H9 (cell line): ENCODE results near the gene TMEM221. TPM values are rescaled to one million over a fixed set of nuclear protein-coding genes. Genes with fewer than 3 reads are reported as not detected.
A peak's percentile ranks its signal among the peaks of the same experiment; 100 is the strongest.

Source experiments
- DNase-seq: peaks from one replicate; pipeline ENCODE4 v3.0.0-alpha.2; 2017
- H2AFZ ChIP-seq: one replicate; pipeline ENCODE4 v1.6.1; 2013; ENCODE audit warnings: mild to moderate bottlenecking, low read length, control low read depth, moderate library complexity
- H2AK5ac ChIP-seq: 2 replicates; pipeline ENCODE4 v1.6.1; 2013; ENCODE audit warnings: low read length, control low read depth, mixed read lengths; ENCODE audit not compliant: insufficient read length
- H2BK120ac ChIP-seq: one replicate; pipeline ENCODE4 v1.6.1; 2013; ENCODE audit warnings: low read depth, mild to moderate bottlenecking, low read length, control low read depth, inconsistent platforms; ENCODE audit not compliant: poor library complexity, severe bottlenecking
- H2BK12ac ChIP-seq: 2 replicates; pipeline ENCODE4 v1.6.1; 2013; ENCODE audit warnings: low read length, control low read depth, mixed read lengths, low read depth; ENCODE audit not compliant: insufficient read length
- H2BK15ac ChIP-seq: 2 replicates; pipeline ENCODE4 v1.6.1; 2013; ENCODE audit warnings: low read depth, low read length, control low read depth
- H2BK20ac ChIP-seq: one replicate; pipeline ENCODE4 v1.6.1; 2013; ENCODE audit warnings: low read depth, mild to moderate bottlenecking, low read length, control low read depth, inconsistent platforms; ENCODE audit not compliant: poor library complexity, severe bottlenecking
- H2BK5ac ChIP-seq: 2 replicates; pipeline ENCODE4 v1.6.1; 2013; ENCODE audit warnings: low read length, control low read depth, mixed read lengths; ENCODE audit not compliant: insufficient read length
- H3K14ac ChIP-seq: 2 replicates; pipeline ENCODE4 v1.6.1; 2013; ENCODE audit warnings: low read length, control low read depth; ENCODE audit not compliant: insufficient read depth
- H3K18ac ChIP-seq: 2 replicates; pipeline ENCODE4 v1.6.1; 2013; ENCODE audit warnings: low read depth, mild to moderate bottlenecking, mixed read lengths, low read length, control low read depth; ENCODE audit not compliant: insufficient read length
- H3K23ac ChIP-seq: 2 replicates; pipeline ENCODE4 v1.6.1; 2013; ENCODE audit warnings: low read length, control low read depth, mixed read lengths, low read depth; ENCODE audit not compliant: insufficient read length
- H3K23me2 ChIP-seq: 2 replicates; pipeline ENCODE4 v1.6.1; 2013; ENCODE audit warnings: low read depth, mild to moderate bottlenecking, mixed read lengths, low read length, control low read depth; ENCODE audit not compliant: insufficient read length, poor library complexity, severe bottlenecking
- H3K27ac ChIP-seq: 2 replicates; pipeline ENCODE4 v1.5.1; 2013; ENCODE audit warnings: low read length, control low read depth, mixed read lengths, low read depth; ENCODE audit not compliant: insufficient read length
- H3K27me3 ChIP-seq: 2 replicates; pipeline ENCODE4 v1.6.1; 2013; ENCODE audit warnings: low read length, control low read depth, inconsistent platforms; ENCODE audit not compliant: insufficient read depth
- H3K4ac ChIP-seq: 2 replicates; pipeline ENCODE4 v1.6.1; 2013; ENCODE audit warnings: low read depth, mild to moderate bottlenecking, control low read depth, inconsistent platforms, low read length, moderate library complexity
- H3K4me1 ChIP-seq: 2 replicates; pipeline ENCODE4 v1.6.1; 2013; ENCODE audit warnings: low read length, control low read depth, inconsistent platforms; ENCODE audit not compliant: insufficient read depth
- H3K4me2 ChIP-seq: 2 replicates; pipeline ENCODE4 v1.6.1; 2013; ENCODE audit warnings: low read length, control low read depth, mixed read lengths; ENCODE audit not compliant: insufficient read length, insufficient read depth
- H3K56ac ChIP-seq: 2 replicates; pipeline ENCODE4 v1.6.1; 2013; ENCODE audit warnings: low read depth, mild to moderate bottlenecking, mixed read lengths, low read length, control low read depth; ENCODE audit not compliant: insufficient read length
- H3K79me1 ChIP-seq: 2 replicates; pipeline ENCODE4 v1.6.1; 2013; ENCODE audit warnings: low read depth, mild to moderate bottlenecking, moderate library complexity, low read length, control low read depth, inconsistent platforms; ENCODE audit not compliant: insufficient read depth, poor library complexity, severe bottlenecking
- H3K79me2 ChIP-seq: 2 replicates; pipeline ENCODE4 v1.6.1; 2013; ENCODE audit warnings: low read length, control low read depth, inconsistent platforms; ENCODE audit not compliant: insufficient read depth
- H3K9ac ChIP-seq: 2 replicates; pipeline ENCODE4 v1.6.1; 2013; ENCODE audit warnings: low read length, control low read depth, mixed read lengths; ENCODE audit not compliant: insufficient read length; ENCODE audit errors: extremely low read depth
- H3K9me3 ChIP-seq: one replicate; pipeline ENCODE4 v1.6.1; 2013; ENCODE audit warnings: low read depth, low read length, inconsistent platforms; ENCODE audit not compliant: control insufficient read depth
- H3T11ph ChIP-seq: one replicate; pipeline ENCODE4 v1.6.1; 2013; ENCODE audit warnings: mild to moderate bottlenecking, low read length, control low read depth, inconsistent platforms
- H4K20me1 ChIP-seq: one replicate; pipeline ENCODE4 v1.6.1; 2013; ENCODE audit not compliant: control insufficient read depth, insufficient read length, insufficient read depth
- H4K5ac ChIP-seq: 2 replicates; pipeline ENCODE4 v1.6.1; 2013; ENCODE audit warnings: low read depth, mild to moderate bottlenecking, mixed read lengths, low read length, control low read depth; ENCODE audit not compliant: insufficient read length
- H4K8ac ChIP-seq: replicated peaks from 2 replicates; pipeline ENCODE4 v1.6.1; 2013; ENCODE audit warnings: low read length, control low read depth, mixed read lengths, low read depth; ENCODE audit not compliant: insufficient read length
- H4K91ac ChIP-seq: 2 replicates; pipeline ENCODE4 v1.6.1; 2013; ENCODE audit warnings: low read depth, mild to moderate bottlenecking, moderate library complexity, mixed read lengths, low read length, control low read depth; ENCODE audit not compliant: insufficient read length
- H3K27ac Mint-ChIP-seq, 3 experiments: 2 replicates in 2 of 3; 3 replicates in 1 of 3; pipeline ENCODE4 v1.8.0; 2020 to 2021; ENCODE audit warnings: mixed read lengths in 3 of 3, mild to moderate bottlenecking in 1 of 3, moderate library complexity in 1 of 3
- H3K27me3 Mint-ChIP-seq: 2 replicates; pipeline ENCODE4 v1.8.0; 2021; ENCODE audit warnings: low read depth, mild to moderate bottlenecking, moderate library complexity, mixed read lengths
- H3K36me3 Mint-ChIP-seq, 3 experiments: 2 replicates in 2 of 3; 3 replicates in 1 of 3; pipeline ENCODE4 v1.8.0; 2020 to 2021; ENCODE audit warnings: low read depth in 3 of 3, mixed read lengths in 3 of 3; ENCODE audit not compliant: insufficient read depth in 1 of 3
- H3K4me1 Mint-ChIP-seq, 2 experiments: 2 replicates each; pipeline ENCODE4 v1.8.0; 2020; ENCODE audit warnings: mixed read lengths in 2 of 2
- H3K4me3 Mint-ChIP-seq, 2 experiments: 2 replicates in 1 of 2; 3 replicates in 1 of 2; pipeline ENCODE4 v1.8.0; 2020 to 2021; ENCODE audit warnings: mild to moderate bottlenecking in 2 of 2, mixed read lengths in 2 of 2, moderate library complexity in 1 of 2
- H3K9me3 Mint-ChIP-seq, 2 experiments: 2 replicates in 1 of 2; 3 replicates in 1 of 2; pipeline ENCODE4 v1.8.0; 2020; ENCODE audit warnings: mild to moderate bottlenecking in 2 of 2, mixed read lengths in 2 of 2, moderate library complexity in 1 of 2
- CTCF ChIP-seq: fragments of 200-600 bp; sonication (generic); conservative IDR thresholded peaks from 3 replicates; pipeline ENCODE4 v1.8.0; 2021; ENCODE audit warnings: antibody characterized with exemption, mild to moderate bottlenecking
- WGBS: extraction: QIAGEN DNeasy Blood & Tissue Kit; methylation state at CpG from one replicate; pipeline ENCODE4 v1.1.7; 2013; ENCODE audit warnings: missing lambda C conversion rate, low lambda C conversion rate, mixed read lengths; ENCODE audit not compliant: insufficient read length; ENCODE audit errors: extremely low coverage; 5-methylcytosine and 5-hydroxymethylcytosine counted together
- total RNA-seq: library from RNA; stranded (reverse); gene quantifications from 2 replicates; pipeline ENCODE4 v1.2.1, GENCODE V29; 2021

TMEM221 gene
- total RNA-seq, 1 experiment from 2014 or later: 1.4 TPM

- no peak for TF ChIP-seq CTCF
- no peak overlapping the region; a peak in 1 of 5 replicates for H3K4me3 Mint-ChIP-seq
Measured at GRCh38 chr19:17411801-17412200, 36.7 kb downstream of the TMEM221 start.

More at GRCh38 chr19:17411801-17412200, 36.7 kb downstream of the TMEM221 start:
- H2AK5ac ChIP-seq: no peak overlapping the region
- H3K27ac ChIP-seq: no peak overlapping the region
- H3K4ac ChIP-seq: no peak overlapping the region
- no peaks in the 10 kb centered on the region for H3K79me1 ChIP-seq
- no peaks in the 10 kb centered on the region for H3K27me3 ChIP-seq
- H4K8ac ChIP-seq: no peak overlapping the region
- H2AFZ ChIP-seq: no peak overlapping the region
- no peak overlapping the region for H3K18ac ChIP-seq
- no peak for DNase-seq
- Mint-ChIP-seq H3K9me3 (no peaks in the 10 kb centered on the region; a peak in 1 of 5 replicates), H3K27ac (peak overlapping the region in 1 of 3 experiments; percentile 90; a peak in 2 of 7 replicates), H3K27me3 (peaks cover 26% of the 10 kb centered on the region), H3K4me1 (peaks cover 33 to 41% of the 10 kb centered on the region in 2 experiments), H3K36me3 (peaks cover 2 to 28% (median 7%) of the 10 kb centered on the region in 3 experiments; a peak in 4 of 7 replicates)
- no peak overlapping the region for H3K9ac ChIP-seq
- H3T11ph ChIP-seq: no peak overlapping the region
- H2BK12ac ChIP-seq: no peak overlapping the region
- no peak overlapping the region for H3K56ac ChIP-seq
- no peak overlapping the region for H4K5ac ChIP-seq
- H3K4me1 ChIP-seq: no peaks in the 10 kb centered on the region; the same call in 1 of the 2 replicates
- whole genome bisulfite sequencing: no CpG with 5 or more reads among the region's 11 CpGs
- H3K23me2 ChIP-seq: peaks cover 4% of the 10 kb centered on the region
- H3K4me2 ChIP-seq: no peak overlapping the region
- no peaks in the 10 kb centered on the region for H3K79me2 ChIP-seq
- no peak overlapping the region for H2BK5ac ChIP-seq
- H2BK20ac ChIP-seq: no peak overlapping the region
- H4K91ac ChIP-seq: no peak overlapping the region
- no peaks in the 10 kb centered on the region for H4K20me1 ChIP-seq
- H3K23ac ChIP-seq: no peak overlapping the region
- H2BK120ac ChIP-seq: no peak overlapping the region
- H3K9me3 ChIP-seq: no peaks in the 10 kb centered on the region
- no peak overlapping the region for H2BK15ac ChIP-seq
- no peak overlapping the region for H3K14ac ChIP-seq
